Mucosa of rectum (tissue), 2 donors: ENCODE measurements around the gene DBF4.
"Not testable (repeated sequence)": the region's sequence is repeated elsewhere in the genome, so short reads cannot be mapped to it uniquely, and the experiment has no call there.

Experiments used
- H3K27ac ChIP-seq, 2 donors: one replicate each; pipeline ENCODE4 v1.7.0; 2013; ENCODE audit warnings: inconsistent platforms in 2 of 2, low read depth in 2 of 2, low read length in 2 of 2
- H3K27me3 ChIP-seq, 2 donors: one replicate each; pipeline ENCODE4 v1.7.0; 2013; ENCODE audit warnings: low read length in 2 of 2; ENCODE audit not compliant: control insufficient read depth in 2 of 2, insufficient read depth in 2 of 2
- H3K36me3 ChIP-seq, 2 donors: one replicate each; pipeline ENCODE4 v1.7.0; 2013; ENCODE audit warnings: low read length in 2 of 2; ENCODE audit not compliant: control insufficient read depth in 2 of 2, insufficient read depth in 2 of 2
- H3K4me1 ChIP-seq, 2 donors: one replicate each; pipeline ENCODE4 v1.7.0; 2013; ENCODE audit warnings: low read length in 2 of 2, mild to moderate bottlenecking in 1 of 2; ENCODE audit not compliant: control insufficient read depth in 2 of 2, insufficient read depth in 2 of 2
- H3K4me3 ChIP-seq, 2 donors: one replicate each; pipeline ENCODE4 v1.7.0; 2013; ENCODE audit warnings: low read length in 2 of 2
- H3K9ac ChIP-seq, 2 donors: one replicate each; pipeline ENCODE4 v1.7.0; 2013; ENCODE audit warnings: low read length in 2 of 2, low read depth in 1 of 2, mild to moderate bottlenecking in 1 of 2
- H3K9me3 ChIP-seq, 2 donors: one replicate each; pipeline ENCODE4 v1.7.0; 2013; ENCODE audit warnings: low read length in 2 of 2; ENCODE audit not compliant: control insufficient read depth in 2 of 2
- donor health status: healthy.
- donor health status: Normal muscosa, but diverticular disease.

The DBF4 gene

GRCh38 chr7:87919875-87920274 is 43.6 kb downstream of the DBF4 start:
- no peaks in the 10 kb centered on the region for H3K9me3 ChIP-seq
- H3K4me1 ChIP-seq = no peaks in the 10 kb centered on the region
- no peak overlapping the region for H3K4me3 ChIP-seq
- H3K27ac ChIP-seq = no peak overlapping the region
- H3K9ac ChIP-seq = no peak overlapping the region
- no peaks in the 10 kb centered on the region for H3K36me3 ChIP-seq
- H3K27me3 ChIP-seq = no peaks in the 10 kb centered on the region

DNA sequence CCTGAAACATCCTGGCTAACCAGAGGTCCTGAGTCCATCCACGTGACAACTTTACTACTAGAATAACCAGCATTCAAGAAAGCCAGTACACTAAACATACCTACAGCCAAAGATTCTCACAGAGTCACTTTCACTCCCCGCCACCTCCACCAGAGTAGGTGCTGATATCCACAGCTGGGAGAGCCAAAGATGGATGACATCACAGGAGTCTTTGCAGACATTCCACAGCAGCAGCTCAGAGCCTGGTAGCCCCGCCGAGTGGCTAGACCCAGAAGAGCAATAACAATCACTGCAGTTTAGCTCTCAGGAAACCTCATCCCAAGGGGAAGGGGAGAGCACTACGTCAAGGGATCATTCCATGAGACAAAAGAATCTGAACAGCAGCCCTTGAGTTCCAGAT is 44.3 kb downstream of the DBF4 start:
- Histone ChIP-seq H3K9ac (no peak overlapping the region), H3K9me3 (no peaks in the 10 kb centered on the region), H3K4me3 (no peak overlapping the region)

GRCh38 chr7:87922759-87923395 is 46.6 kb downstream of the DBF4 start:
- H3K4me3 ChIP-seq = not testable (repeated sequence)

More for the DNA sequence above, 44.3 kb downstream of the DBF4 start:
- Histone ChIP-seq H3K36me3 (no peaks in the 10 kb centered on the region), H3K27me3 (no peaks in the 10 kb centered on the region), H3K4me1 (no peaks in the 10 kb centered on the region), H3K27ac (no peak overlapping the region)

GRCh38 chr7:87926581-87927461 is 50.5 kb downstream of the DBF4 start:
- no peak overlapping the region for H3K27ac ChIP-seq
- H3K4me1 ChIP-seq = peaks cover 3% of the 10 kb centered on the region in 2 donors
- H3K4me3 ChIP-seq = no peak overlapping the region
- H3K9ac ChIP-seq = no peak overlapping the region
- H3K27me3 ChIP-seq = no peaks in the 10 kb centered on the region
- H3K9me3 ChIP-seq = no peaks in the 10 kb centered on the region
- no peaks in the 10 kb centered on the region for H3K36me3 ChIP-seq

More at GRCh38 chr7:87922759-87923395, 46.6 kb downstream of the DBF4 start:
- not testable (repeated sequence) for H3K9ac ChIP-seq, H3K36me3 ChIP-seq, H3K27me3 ChIP-seq, H3K4me1 ChIP-seq, H3K9me3 ChIP-seq, H3K27ac ChIP-seq

DNA sequence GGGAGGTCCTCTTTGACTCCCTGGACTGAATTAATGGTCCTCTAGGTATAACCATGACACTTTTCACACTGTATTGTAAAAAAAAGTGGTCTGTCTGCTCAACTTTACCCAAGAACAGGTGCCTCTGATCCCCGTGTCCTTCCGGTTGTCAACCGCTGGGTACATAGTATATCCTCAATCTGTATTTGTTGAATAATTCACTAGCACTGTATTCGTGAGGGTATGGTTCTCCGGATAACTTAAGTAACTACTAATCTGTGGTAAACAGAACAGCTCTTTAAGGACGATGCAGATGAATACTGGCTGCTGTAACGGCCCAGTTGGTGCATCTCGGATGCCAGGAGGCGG is 57.3 kb downstream of the DBF4 start:
- no peak overlapping the region for H3K27ac ChIP-seq
- H3K36me3 ChIP-seq = no peaks in the 10 kb centered on the region
- H3K4me1 ChIP-seq = peaks cover 4 to 11% of the 10 kb centered on the region in 2 donors
- H3K4me3 ChIP-seq = peak overlapping the region; percentile 82 to 88
- peak overlapping the region in 1 of 2 donors; percentile 66 for H3K9ac ChIP-seq
- H3K27me3 ChIP-seq = no peaks in the 10 kb centered on the region
- H3K9me3 ChIP-seq = no peaks in the 10 kb centered on the region

DNA sequence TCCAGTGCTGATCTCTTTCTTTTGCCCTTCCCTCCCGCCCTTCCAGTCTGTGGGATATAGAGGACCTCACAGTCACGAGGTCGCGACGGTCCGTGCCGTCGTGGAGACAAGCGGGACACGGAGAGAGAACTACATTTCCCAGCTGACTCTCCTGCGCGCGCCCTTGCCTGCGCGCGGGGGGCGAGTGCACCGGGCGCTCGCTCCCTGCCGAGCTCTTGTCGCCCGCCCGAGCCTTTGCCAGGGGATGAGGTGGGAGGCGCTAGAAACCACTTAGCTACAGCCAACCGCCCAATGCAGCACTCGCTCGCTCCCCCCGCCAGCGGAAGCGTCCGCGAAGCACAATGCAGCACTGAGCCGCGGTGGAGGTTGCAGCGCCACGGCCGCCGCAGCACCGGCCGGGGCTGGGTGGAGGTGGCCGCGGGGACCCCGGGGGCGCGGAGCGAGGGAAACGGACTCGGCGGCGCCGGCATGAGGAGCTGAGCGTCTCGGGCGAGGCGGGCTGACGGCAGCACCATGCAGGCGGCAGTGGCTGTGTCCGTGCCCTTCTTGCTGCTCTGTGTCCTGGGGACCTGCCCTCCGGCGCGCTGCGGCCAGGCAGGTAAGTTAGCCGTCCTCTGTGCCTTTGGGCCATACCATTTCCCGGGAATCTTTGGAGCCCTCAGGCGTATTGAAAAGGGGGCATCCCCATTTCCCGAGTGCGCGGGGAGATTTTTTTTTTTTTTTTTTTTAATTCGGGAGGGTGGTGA is 57.8 kb downstream of the DBF4 start, which contains the start of gene ADAM22:
Gene ADAM22, plus strand, starts transcription at position 299 of the 746 bp plus-strand sequence. Its CDS starts 215 bp downstream, at position 514.
- H3K4me3 ChIP-seq = peak within 1 kb of the TSS; percentile 82 to 88
- H3K4me1 ChIP-seq = peaks cover 4 to 11% of the 10 kb centered on the region in 2 donors
- no peak within 1 kb of the TSS for H3K27ac ChIP-seq
- no peaks in the 10 kb centered on the region for H3K27me3 ChIP-seq
- no peaks in the 10 kb centered on the region for H3K9me3 ChIP-seq
- H3K36me3 ChIP-seq = no peaks in the 10 kb centered on the region
- H3K9ac ChIP-seq = peak within 1 kb of the TSS; percentile 24 to 66

GRCh38 chr7:87934699-87935383 is 58.5 kb downstream of the DBF4 start:
- no peaks in the 10 kb centered on the region for H3K27me3 ChIP-seq
- H3K36me3 ChIP-seq = no peaks in the 10 kb centered on the region
- no peak overlapping the region for H3K9ac ChIP-seq
- peaks cover 4 to 11% of the 10 kb centered on the region in 2 donors for H3K4me1 ChIP-seq
- H3K9me3 ChIP-seq = no peaks in the 10 kb centered on the region
- peak overlapping the region; percentile 82 to 88 for H3K4me3 ChIP-seq
- no peak overlapping the region for H3K27ac ChIP-seq

- Histone ChIP-seq H3K27me3 (no peaks in the 10 kb centered on the region), H3K9me3 (no peaks in the 10 kb centered on the region), H3K27ac (no peak overlapping the region), H3K36me3 (no peaks in the 10 kb centered on the region), H3K4me1 (peaks cover 4 to 11% of the 10 kb centered on the region in 2 donors), H3K4me3 (peak overlapping the region; percentile 82 to 88), H3K9ac (no peak overlapping the region)
These were observed 59.1 kb downstream of the DBF4 start for GRCh38 chr7:87935384-87935706.

- Histone ChIP-seq H3K36me3 (no peaks in the 10 kb centered on the region), H3K9ac (no peak overlapping the region), H3K27ac (no peak overlapping the region), H3K9me3 (no peaks in the 10 kb centered on the region), H3K4me3 (no peak overlapping the region), H3K4me1 (no peaks in the 10 kb centered on the region), H3K27me3 (no peaks in the 10 kb centered on the region)
These were observed 64.8 kb downstream of the DBF4 start for GRCh38 chr7:87941138-87941537.
